ENCODE data around the gene NECTIN2.
A peak's percentile ranks its signal among the peaks of the same experiment; 100 is the strongest.
"Not testable (repeated sequence)": the region's sequence is repeated elsewhere in the genome, so short reads cannot be mapped to it uniquely, and the experiment has no call there.

NECTIN2 gene

GRCh38 chr19:44925114-44925891 lies 79.2 kb downstream of the NECTIN2 start:
- no peaks in the 10 kb centered on the region for H3K9me3 ChIP-seq (replicated peaks; ENCODE audit: low read length)
- H3K4me1 ChIP-seq (ENCODE audit: control insufficient read depth, insufficient read depth, low read length): peaks cover 29% of the 10 kb centered on the region
- no peak overlapping the region for H3K9ac ChIP-seq (ENCODE audit: low read depth, low read length)
- H3K27me3 ChIP-seq (ENCODE audit: control insufficient read depth, insufficient read depth, low read length): peaks cover 14% of the 10 kb centered on the region
- H3K4me2 ChIP-seq (ENCODE audit: low read length): peak overlapping the region; percentile 7
- H3K4me3 ChIP-seq (ENCODE audit: low read length): no peak overlapping the region
- H3K36me3 ChIP-seq (ENCODE audit: insufficient read depth, low read length): no peaks in the 10 kb centered on the region

- H3K36me3 ChIP-seq (ENCODE audit: insufficient read depth, low read length); H3K9ac ChIP-seq (ENCODE audit: low read depth, low read length); H3K9me3 ChIP-seq (replicated peaks; ENCODE audit: low read length): not testable (repeated sequence)
- Histone ChIP-seq H3K4me3 (ENCODE audit: low read length) (peak overlapping the region; percentile 44), H3K27me3 (ENCODE audit: control insufficient read depth, insufficient read depth, low read length) (peaks cover 16% of the 10 kb centered on the region), H3K4me1 (ENCODE audit: control insufficient read depth, insufficient read depth, low read length) (peaks cover 29% of the 10 kb centered on the region), H3K4me2 (ENCODE audit: low read length) (peak overlapping the region; percentile 72)
Observed at GRCh38 chr19:44926245-44927077, 80.4 kb downstream of the NECTIN2 start.

- peak overlapping the region; percentile 72 for H3K4me2 ChIP-seq (ENCODE audit: low read length)
- H3K4me3 ChIP-seq (ENCODE audit: low read length): no peak overlapping the region
- peaks cover 17% of the 10 kb centered on the region for H3K27me3 ChIP-seq (ENCODE audit: control insufficient read depth, insufficient read depth, low read length)
- no peak overlapping the region for H3K9ac ChIP-seq (ENCODE audit: low read depth, low read length)
- no peaks in the 10 kb centered on the region for H3K36me3 ChIP-seq (ENCODE audit: insufficient read depth, low read length)
- H3K4me1 ChIP-seq (ENCODE audit: control insufficient read depth, insufficient read depth, low read length): peaks cover 29% of the 10 kb centered on the region
- H3K9me3 ChIP-seq (replicated peaks; ENCODE audit: low read length): no peaks in the 10 kb centered on the region
Observed at GRCh38 chr19:44927746-44928145, 81.6 kb downstream of the NECTIN2 start.

- Histone ChIP-seq H3K4me3 (ENCODE audit: low read length) (no peak overlapping the region), H3K36me3 (ENCODE audit: insufficient read depth, low read length) (no peaks in the 10 kb centered on the region), H3K9ac (ENCODE audit: low read depth, low read length) (no peak overlapping the region), H3K27me3 (ENCODE audit: control insufficient read depth, insufficient read depth, low read length) (peaks cover 10% of the 10 kb centered on the region), H3K4me1 (ENCODE audit: control insufficient read depth, insufficient read depth, low read length) (peaks cover 21% of the 10 kb centered on the region), H3K9me3 (replicated peaks; ENCODE audit: low read length) (no peaks in the 10 kb centered on the region), H3K4me2 (ENCODE audit: low read length) (no peak overlapping the region)
Observed at GRCh38 chr19:44930088-44930487, 84.0 kb downstream of the NECTIN2 start.

GRCh38 chr19:44931541-44931940 lies 85.4 kb downstream of the NECTIN2 start:
- no peaks in the 10 kb centered on the region for H3K36me3 ChIP-seq (ENCODE audit: insufficient read depth, low read length)
- H3K9ac ChIP-seq (ENCODE audit: low read depth, low read length): no peak overlapping the region
- peaks cover 9% of the 10 kb centered on the region for H3K27me3 ChIP-seq (ENCODE audit: control insufficient read depth, insufficient read depth, low read length)

More at GRCh38 chr19:44931541-44931940, 85.4 kb downstream of the NECTIN2 start:
- Histone ChIP-seq H3K4me1 (ENCODE audit: control insufficient read depth, insufficient read depth, low read length) (peaks cover 12% of the 10 kb centered on the region), H3K9me3 (replicated peaks; ENCODE audit: low read length) (no peaks in the 10 kb centered on the region), H3K4me2 (ENCODE audit: low read length) (no peak overlapping the region), H3K4me3 (ENCODE audit: low read length) (no peak overlapping the region)
